Anterior cingulate cortex (tissue), 58 donors: Measurements from ENCODE around the gene VPREB3.

Experiments used
- DNase-seq, 58 donors: peaks; one replicate each; lab custom pipeline; 2025; lab: John Stamatoyannopoulos, UW

The VPREB3 gene

DNA sequence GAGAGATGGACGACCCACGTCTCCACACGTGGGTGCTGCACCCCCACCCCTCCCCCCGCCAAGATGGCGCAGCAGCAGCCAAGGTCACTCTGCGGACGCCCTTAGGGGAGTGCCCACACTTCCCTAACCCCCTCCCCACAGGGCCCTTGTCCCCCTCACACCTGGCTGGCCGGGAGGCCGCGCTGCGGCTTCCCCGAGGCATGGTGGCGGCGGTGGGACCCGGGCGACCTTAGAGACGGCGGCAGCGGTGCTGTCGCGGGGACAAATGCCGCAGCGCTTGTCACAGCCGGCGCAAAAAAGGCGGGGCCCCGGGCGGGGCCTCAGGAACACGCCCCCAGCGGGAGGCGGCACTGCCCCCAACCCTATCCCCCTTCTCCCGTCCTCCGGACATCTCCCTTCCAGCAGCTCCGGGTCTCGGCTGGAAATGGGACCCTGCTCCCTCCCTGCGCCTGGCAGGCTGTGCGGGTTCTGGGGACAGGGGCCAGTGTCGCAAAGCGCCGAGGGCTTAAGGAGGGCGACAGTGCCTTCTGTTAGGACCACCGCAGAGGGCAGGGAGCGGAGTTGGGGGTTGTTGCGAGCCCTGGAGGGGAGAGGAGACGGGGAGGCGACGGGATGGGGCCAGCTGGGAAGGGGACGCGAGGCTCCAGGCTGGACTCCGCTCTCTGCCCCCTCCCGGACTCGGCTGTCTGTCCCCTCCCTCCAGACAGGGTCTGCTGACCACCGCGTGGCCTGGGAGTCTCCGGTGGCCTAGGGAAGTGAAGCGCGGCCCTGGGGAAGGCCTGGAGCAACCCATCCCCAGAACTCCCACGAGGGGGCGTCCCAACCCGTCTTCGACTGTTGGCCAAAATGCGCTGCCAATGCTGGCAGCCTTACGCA is 13.7 kb upstream of the VPREB3 start, which contains the start of gene CHCHD10:
Gene CHCHD10, minus strand, starts transcription at position 300 of the 876 bp plus-strand sequence. Its CDS starts 98 bp downstream, at position 202.
- DNase-seq, result peak; percentile 41 to 91 (median 82)

DNA sequence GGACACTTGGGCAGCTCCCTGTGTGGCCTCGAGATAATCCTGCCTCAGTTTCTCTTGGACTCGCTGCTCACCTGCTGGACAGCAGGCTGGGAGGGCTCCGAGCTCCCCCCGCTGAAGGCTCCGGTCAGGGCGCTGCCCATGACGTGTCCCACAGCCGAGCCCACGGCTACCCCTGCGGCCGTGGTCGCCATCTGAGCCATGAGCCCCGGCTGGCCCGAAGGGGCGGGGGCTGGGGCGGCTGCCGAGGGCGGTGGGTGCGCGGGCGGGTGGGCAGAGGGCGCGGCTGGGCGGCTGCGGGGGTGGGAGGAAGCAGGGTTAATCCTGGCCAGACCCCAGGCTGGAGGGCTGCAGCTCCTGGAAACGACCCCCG is 13.1 kb upstream of the VPREB3 start:
- DNase-seq, result no peak

DNA sequence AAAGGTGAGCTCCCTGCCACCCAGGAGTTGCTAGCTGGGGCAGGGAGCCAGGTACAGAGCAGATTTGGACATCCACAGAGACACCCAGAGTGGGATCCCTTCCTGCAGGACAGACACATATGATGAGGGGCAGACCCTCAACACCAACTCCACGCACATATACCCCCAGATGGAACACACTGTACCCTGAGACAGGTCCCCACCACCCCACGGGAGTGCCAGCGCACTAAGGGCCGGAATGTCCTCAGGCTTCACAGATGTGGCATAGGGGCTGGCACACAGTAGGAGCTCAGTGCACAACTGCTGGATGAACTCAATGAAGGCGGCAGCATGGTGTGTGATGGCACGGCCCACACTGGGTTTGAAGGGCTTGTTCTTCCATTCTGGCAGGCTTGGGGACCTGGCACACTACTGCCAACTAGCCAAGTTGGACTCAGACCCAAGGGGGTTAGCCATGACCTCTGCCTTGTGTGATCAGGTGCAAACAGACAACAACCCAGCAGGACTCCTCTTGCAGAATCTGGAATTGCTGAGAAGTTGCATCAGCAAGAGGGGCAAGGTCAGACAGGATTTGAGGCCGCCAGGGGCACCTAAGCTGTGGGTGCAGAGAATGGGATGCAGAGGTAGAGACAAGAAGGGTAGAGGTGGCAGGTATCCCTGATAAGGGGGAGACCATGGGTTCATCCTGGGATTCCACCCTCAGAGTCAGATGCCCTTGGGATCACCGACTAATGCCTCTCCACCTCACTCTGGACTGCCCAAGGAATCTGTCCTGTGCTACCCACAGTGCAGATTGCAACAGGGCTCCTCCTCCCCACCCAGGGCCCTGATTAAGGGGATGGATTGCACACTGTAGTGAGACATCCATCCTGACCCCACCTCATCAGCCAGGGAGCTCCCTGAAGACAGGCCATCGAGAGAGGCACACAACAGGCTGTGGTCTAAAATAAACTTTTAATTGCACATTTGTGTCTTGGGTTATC is 11.0 kb upstream of the VPREB3 start:
- no peak for DNase-seq

GRCh38 chr22:23763954-23764353 is 9.7 kb upstream of the VPREB3 start:
- DNase-seq, result no peak

GRCh38 chr22:23763579-23763945 is 9.3 kb upstream of the VPREB3 start:
- DNase-seq, result peak in 2 of 58 donors; percentile 4 to 49

DNA sequence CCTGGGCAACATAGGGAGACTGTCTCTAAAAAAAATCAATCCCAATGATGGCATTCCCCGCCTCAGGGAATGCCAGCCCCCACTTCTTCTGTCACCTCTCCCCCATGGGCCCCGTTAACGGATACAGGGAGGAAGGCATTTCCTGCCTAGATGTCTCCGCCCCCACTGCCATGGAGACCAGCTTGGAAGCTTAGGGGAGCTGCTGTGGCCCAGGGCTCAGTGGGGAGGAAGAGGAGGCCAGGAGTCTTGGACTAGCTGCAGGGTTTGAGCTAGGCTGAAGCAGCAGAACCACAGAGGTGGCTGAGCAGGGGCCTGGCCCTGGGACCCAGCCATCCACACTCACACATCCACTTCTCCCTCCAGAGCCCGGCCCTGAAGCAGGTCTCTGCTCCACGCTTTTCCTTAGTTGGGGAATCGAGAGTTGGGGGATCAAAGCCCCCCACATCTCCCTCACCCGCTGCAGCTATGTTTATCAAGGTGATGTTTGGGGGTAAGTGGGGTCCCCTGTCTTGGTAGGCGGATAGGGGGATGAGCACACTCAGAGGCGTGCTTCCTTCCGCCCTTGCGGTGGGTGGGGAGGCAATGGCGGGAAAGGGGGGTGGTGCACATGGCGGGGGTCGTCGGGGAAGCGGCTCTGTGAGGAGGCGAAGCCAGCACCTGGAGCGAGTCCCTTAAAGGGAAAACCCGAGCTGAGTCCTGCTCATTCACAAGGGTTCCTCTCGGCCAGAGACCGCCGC is 8.8 kb upstream of the VPREB3 start, which contains the start of gene C22orf15:
Gene C22orf15, plus strand, starts transcription at position 149 of the 737 bp plus-strand sequence. Its CDS starts 317 bp downstream, at position 466.
- DNase-seq, result peak in 6 of 58 donors; percentile 14 to 41 (median 27)

- no peak for DNase-seq
Observed at GRCh38 chr22:23760056-23760455, 5.8 kb upstream of the VPREB3 start.

- no peak for DNase-seq
Observed at GRCh38 chr22:23759566-23759965, 5.3 kb upstream of the VPREB3 start.

DNA sequence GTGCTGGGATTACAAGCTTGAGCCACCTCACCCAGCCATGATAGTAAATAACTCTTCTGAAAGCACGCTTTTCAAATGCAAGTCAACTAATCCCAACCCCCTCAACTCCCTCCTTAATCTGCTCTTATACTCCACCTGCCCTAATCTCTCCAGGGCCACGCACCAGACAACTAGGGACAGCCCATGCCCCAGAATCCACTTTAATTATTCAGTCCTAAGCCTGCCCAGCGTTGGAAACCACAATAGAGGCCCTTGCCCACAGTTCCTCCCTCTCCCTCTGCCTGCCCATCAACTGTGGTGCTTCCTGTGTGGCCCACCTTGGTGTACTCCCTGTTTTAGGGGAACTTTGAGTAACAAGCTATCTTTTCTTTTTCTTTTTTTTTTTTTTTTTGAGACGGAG is 2.7 kb upstream of the VPREB3 start:
- no peak for DNase-seq

- no peak for DNase-seq
Observed at GRCh38 chr22:23755711-23756110, 1.5 kb upstream of the VPREB3 start.

DNA sequence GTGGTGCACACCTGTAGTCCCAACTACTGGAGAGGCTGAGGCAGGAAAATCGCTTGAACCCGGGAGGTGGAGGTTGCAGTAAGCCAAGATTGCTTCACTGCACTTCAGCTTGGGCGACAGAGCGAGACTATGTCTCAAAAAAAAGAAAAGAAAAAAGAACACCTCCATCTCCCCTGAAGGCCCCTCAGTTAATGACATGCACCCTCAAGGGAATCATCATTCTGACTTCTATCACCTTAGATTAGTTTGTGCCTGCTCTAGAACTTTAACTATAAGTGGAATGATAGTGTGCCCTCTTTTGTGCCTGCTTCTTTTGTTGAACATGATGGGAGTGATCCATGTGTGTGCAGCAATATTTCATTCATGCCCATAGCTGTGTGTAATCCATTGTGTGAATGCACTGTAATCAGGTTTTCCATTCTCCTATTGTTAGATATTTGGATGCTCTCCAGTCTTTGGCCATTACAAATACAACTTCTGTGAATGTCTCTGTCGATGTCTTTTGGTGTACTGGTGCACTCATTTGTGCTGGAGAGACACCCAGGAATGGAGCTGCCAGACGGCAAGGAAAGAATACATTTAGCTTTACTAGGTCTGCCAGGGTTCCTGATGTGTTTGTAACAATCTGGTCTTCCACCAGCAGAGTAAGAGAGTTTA is 883 bp upstream of the VPREB3 start:
- DNase-seq, result peak in 3 of 58 donors; percentile 9 to 70 (median 30)

DNA sequence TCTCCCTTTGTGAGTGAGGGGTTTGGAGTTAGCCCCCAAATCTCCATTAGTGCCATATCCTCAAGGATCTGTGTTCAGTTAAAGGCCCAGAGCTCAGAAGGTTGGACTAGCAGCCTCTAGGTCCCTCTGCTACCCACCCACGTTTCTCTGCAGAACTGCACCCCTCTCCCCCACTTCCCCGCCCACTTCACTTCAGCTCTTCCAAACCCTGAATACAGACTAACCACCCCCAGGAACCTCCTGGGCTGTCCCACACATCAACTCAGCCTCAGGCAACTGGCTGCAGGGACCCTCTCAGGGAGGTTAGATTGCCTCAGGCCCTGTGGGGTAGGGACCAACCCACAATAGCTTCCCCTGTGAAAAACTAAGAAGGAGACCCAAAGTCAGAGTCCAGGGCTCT is 840 bp downstream of the VPREB3 start:
- no peak for DNase-seq

- no peak for DNase-seq
Observed at GRCh38 chr22:23752750-23753149, 1.5 kb downstream of the VPREB3 start.

GRCh38 chr22:23752090-23752691 is 2.0 kb downstream of the VPREB3 start:
- no peak for DNase-seq

DNA sequence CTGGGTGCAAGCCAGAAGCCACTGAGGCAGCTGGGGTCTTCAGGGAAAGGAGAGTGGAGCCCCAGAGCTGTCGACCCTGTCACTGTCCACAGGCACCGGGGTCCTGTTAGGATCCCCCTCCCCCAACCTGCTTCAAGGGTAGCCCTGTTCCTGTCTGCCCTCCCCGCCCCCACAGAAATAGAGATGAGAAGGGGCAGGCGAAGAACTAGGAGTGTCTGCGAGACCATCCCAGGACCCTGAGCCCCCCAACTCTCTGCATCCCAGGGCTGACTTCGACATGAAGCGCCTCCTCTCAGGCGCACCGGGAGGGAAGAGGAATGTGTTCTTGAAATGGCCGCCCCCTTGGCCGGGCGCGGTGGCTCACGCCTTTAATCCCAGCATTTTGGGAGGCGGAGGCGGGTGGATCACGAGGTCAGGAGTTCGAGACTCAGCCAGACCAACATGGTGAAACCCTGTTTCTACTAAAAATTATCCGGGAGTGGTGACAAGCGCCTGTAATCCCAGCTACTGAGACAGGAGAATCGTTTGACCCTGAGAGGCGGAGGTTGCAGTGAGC is 2.7 kb downstream of the VPREB3 start:
- DNase-seq, result peak in 5 of 58 donors; percentile 55 to 59 (median 56)

- DNase-seq, result peak in 53 of 58 donors; percentile 36 to 88 (median 65)
Observed at GRCh38 chr22:23750714-23751440, 3.3 kb downstream of the VPREB3 start, which contains the start of gene ZNF70. Gene ZNF70, minus strand, starts transcription at chr22:23751112. Its CDS starts 5,972 bp downstream, at chr22:23745140.

- no peak for DNase-seq
Observed at GRCh38 chr22:23750367-23750713, 3.9 kb downstream of the VPREB3 start.

DNA sequence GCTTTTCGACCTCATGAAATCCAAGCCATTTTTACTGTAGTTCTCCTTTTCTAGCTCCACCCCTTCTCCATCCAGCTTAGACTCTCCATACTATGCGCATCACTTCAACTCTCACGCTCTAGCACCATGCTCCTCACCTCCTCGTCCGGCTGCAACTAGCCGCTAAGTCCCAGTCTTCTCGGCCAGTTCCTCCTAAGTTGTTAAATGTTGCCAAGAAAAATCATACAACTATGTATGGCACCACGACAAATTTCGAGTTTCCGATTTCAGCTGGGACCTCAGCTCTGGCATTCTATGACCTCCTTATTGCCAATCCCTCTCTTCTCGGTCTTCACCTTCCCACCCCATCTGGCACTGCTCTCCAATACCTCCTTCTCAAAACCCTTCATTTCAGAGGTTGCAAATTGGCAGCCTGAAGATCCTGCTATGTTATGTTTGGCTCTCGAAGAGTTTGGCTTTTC is 4.4 kb downstream of the VPREB3 start:
- DNase-seq, result no peak
